Right cardiac atrium (tissue), 5 donors: ENCODE results near the gene RPP30. TPM values are rescaled to one million over a fixed set of nuclear protein-coding genes. Genes with fewer than 3 reads are reported as not detected.
A peak's percentile ranks its signal among the peaks of the same experiment; 100 is the strongest.
"Not testable (repeated sequence)": the region's sequence is repeated elsewhere in the genome, so short reads cannot be mapped to it uniquely, and the experiment has no call there.

Source experiments
- ATAC-seq, 2 donors: fragments of 200-7000 bp; cut with Tn5 transposase; one replicate each; pipeline versions ENCODE4 v1.8.0 to v1.9.1; 2020; ENCODE audit warnings: moderate library complexity in 2 of 2, mild to moderate bottlenecking in 1 of 2
- DNase-seq, 3 donors: peaks; one replicate each; pipeline ENCODE4 v3.0.0-alpha.2; 2020
- H3K27ac ChIP-seq: one replicate; pipeline ENCODE4 v1.5.1; 2013; ENCODE audit warnings: mild to moderate bottlenecking, low read length, control low read depth, moderate library complexity
- H3K27me3 ChIP-seq: one replicate; pipeline ENCODE4 v1.6.1; 2013; ENCODE audit not compliant: control insufficient read depth, insufficient read depth
- H3K4me1 ChIP-seq: one replicate; pipeline ENCODE4 v1.6.1; 2013; ENCODE audit warnings: low read length; ENCODE audit not compliant: control insufficient read depth, insufficient read depth
- H3K4me3 ChIP-seq: one replicate; pipeline ENCODE4 v1.5.1; 2013; ENCODE audit warnings: low read length, control low read depth
- H3K9me3 ChIP-seq: one replicate; pipeline ENCODE4 v1.6.1; 2013; ENCODE audit warnings: low read length; ENCODE audit not compliant: control insufficient read depth
- WGBS: extraction: QIAGEN DNeasy Blood & Tissue Kit; methylation state at CpG from one replicate; pipeline ENCODE4 v1.1.7; 2013; 5-methylcytosine and 5-hydroxymethylcytosine counted together
- intact Hi-C, 4 donors: fragments of 100-400 bp; cut with DNase I; formaldehyde crosslinking; loops; one replicate each; pipeline versions ENCODE4 v1.11.0 to v1.14.0; 2022 to 2023
- polyA plus RNA-seq: library from polyadenylated mRNA; stranded (reverse); fragments of 200-250 nt; gene quantifications from one replicate; pipeline ENCODE4 v1.2.3, GENCODE V29; 2013
- total RNA-seq, 4 donors: library from RNA; stranded (reverse); fragmentation: NEBNext Ultra II Directional; extraction: Animal tissue kit (Norgen Biotek cat#: 25700); gene quantifications; one replicate each; pipeline ENCODE4 v1.2.1, GENCODE V29; 2021
- donor health status: healthy with polysubstance abuse.
- donor health status: DM: no; HTN: yes; CAD: no.
- donor health status: DM: no; HTN: no; CAD: no.
- donor health status: DM: no; HTN: yes; CAD: no; lungs with severe emphysema.
- donor health status: DM: yes; HTN: yes; CAD: no.

Gene RPP30
- total and polyA plus RNA-seq, 5 donors, result 26.9 to 40.1 (median 32.0) TPM

- WGBS, result under 1% methylated on average over 14 of the region's 14 CpGs
- no peaks in the 10 kb centered on the region for H3K27me3 ChIP-seq
- DNase-seq, result peak in 2 of 3 donors; percentile 37 to 56
- H3K9me3 ChIP-seq, result no peaks in the 10 kb centered on the region
- intact Hi-C loops, result no loop called here
- H3K4me3 ChIP-seq, result peak overlapping the region; percentile 93
- H3K4me1 ChIP-seq, result peaks cover 3% of the 10 kb centered on the region
- H3K27ac ChIP-seq, result no peak overlapping the region
- peak; percentile 77 to 87 for ATAC-seq
Measured at GRCh38 chr10:90871279-90871765, 452 bp upstream of the RPP30 start.

- WGBS, result 18% methylated on average over 8 of the region's 8 CpGs
- DNase-seq (no peak), ATAC-seq (no peak)
- H3K27me3 ChIP-seq, result no peaks in the 10 kb centered on the region
- no peaks in the 10 kb centered on the region for H3K9me3 ChIP-seq
- peaks cover 3% of the 10 kb centered on the region for H3K4me1 ChIP-seq
- intact Hi-C loops, result no loop called here
- no peak overlapping the region for H3K27ac ChIP-seq
- peak overlapping the region; percentile 93 for H3K4me3 ChIP-seq
Measured at GRCh38 chr10:90872648-90873020, 860 bp downstream of the RPP30 start.

DNA sequence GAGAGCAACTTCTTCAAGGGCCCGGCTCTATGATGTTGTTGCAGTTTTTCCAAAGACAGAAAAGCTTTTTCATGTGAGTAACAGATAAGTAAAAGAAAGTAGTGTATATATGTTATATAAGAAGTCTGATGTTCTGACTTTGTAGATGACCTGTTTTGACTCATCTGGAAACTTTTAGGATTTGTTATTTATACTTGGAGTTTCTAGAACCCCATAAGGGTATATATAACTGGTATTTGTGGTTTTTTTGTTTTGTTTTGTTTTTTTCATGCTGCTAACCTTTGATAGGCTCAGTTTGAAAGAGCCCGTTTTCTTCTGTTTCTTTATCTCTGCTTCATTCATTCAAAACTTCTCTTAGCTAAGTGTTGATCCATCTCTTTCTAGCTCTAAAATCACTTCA, 7.3 kb downstream of the RPP30 start:
- intact Hi-C loops, result no loop called here

DNA sequence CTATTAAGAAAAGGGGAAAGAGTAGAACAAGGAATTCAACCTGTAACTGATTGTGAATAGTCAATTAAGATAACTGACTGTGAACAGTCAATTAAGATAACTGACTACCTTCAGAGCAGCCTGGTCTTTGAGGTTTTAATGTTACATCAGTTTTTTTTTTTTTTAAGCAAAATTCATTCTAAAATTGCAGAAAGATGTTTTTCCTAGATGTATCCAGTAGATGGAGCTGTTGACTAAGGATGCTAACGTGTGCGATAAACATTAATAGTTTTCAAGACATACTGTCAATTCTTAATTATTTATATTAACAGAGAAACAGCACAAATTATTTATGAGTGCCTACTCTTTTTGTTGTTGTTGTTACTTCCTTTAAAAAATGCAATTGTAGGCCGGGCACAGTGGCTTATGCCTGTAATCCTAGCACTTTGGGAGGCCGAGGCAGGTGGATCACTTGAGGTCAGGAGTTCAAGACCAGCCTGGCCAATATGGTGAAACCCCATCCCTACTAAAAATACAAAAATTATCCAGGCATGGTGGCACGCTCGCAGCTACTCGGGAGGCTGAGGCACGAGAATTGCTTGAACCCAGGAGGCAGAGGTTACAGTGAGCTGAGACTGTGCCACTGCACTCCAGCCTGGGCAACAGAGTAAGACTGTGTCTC, 8.4 kb downstream of the RPP30 start:
- WGBS, result 71% methylated on average over 8 of the region's 8 CpGs
- not testable (repeated sequence) for H3K4me3 ChIP-seq, H3K9me3 ChIP-seq, DNase-seq, ATAC-seq, H3K27me3 ChIP-seq, H3K27ac ChIP-seq, H3K4me1 ChIP-seq
- intact Hi-C loops, result loop anchor here in 1 of 4 donors (10.0 kb wide), 1 partner anchor 375 kb away; no protein-coding TSS in a partner anchor

More for the DNA sequence above, 7.3 kb downstream of the RPP30 start:
- 80% methylated on average over 2 of the region's 2 CpGs for WGBS
- Histone ChIP-seq H3K27me3 (no peaks in the 10 kb centered on the region), H3K27ac (no peak overlapping the region), H3K4me3 (no peak overlapping the region), H3K4me1 (no peaks in the 10 kb centered on the region), H3K9me3 (no peaks in the 10 kb centered on the region)
- ATAC-seq, result no peak
- no peak for DNase-seq

DNA sequence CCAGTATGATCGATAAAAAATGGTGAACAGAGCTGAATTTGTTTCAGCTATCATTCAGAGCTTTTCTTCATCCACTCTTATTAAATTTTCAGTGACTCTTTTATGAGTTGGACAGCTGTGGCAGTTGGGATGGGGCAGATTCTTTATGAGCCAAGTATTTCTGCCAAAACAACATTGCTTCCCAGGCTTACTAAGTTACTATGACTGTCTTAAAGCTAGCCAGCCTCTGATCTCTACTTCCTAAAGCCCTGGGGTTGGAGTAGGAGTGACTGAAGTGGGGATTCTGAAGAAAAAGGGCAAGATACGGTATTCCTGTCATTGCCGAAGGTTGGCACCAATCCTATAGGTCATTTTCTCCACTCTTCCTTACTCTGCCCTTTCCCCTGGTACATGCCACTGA, 12.7 kb downstream of the RPP30 start:
- Histone ChIP-seq H3K27me3 (no peaks in the 10 kb centered on the region), H3K4me1 (peaks cover 3% of the 10 kb centered on the region), H3K9me3 (no peaks in the 10 kb centered on the region), H3K27ac (no peak overlapping the region), H3K4me3 (no peak overlapping the region)
- ATAC-seq, result peak in 1 of 2 donors; percentile 29
- intact Hi-C loops, result loop anchor here in 1 of 4 donors (10.0 kb wide), 1 partner anchor 370 kb away; no protein-coding TSS in a partner anchor
- DNase-seq, result no peak
- WGBS, result 74% methylated on average over 3 of the region's 3 CpGs

DNA sequence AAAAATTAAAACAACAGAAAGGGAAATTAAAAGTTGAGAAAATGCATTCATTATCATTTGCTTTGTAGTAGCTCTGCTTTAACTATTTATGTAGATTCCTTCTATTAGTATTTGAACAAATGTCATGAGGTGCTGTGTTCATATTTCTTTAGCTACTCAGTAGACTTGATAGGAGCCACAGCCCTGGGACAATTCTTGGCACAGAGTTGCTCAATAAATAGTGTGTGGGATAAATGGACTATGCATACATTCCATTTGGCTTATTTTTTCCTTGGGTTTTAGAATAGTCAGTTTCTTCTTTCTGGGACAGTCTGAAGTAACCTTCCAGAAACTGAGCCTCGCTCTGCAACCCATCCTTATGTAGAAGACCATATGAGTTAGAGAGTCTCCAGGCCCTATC, 13.4 kb downstream of the RPP30 start:
- Histone ChIP-seq H3K27ac (no peak overlapping the region), H3K9me3 (no peaks in the 10 kb centered on the region), H3K4me3 (no peak overlapping the region), H3K27me3 (no peaks in the 10 kb centered on the region), H3K4me1 (peaks cover 3% of the 10 kb centered on the region)
- ATAC-seq (no peak), DNase-seq (no peak)
- 98% methylated on average over 1 of the region's 1 CpG for WGBS
- intact Hi-C loops, result loop anchor here in 1 of 4 donors (10.0 kb wide), 1 partner anchor 370 kb away; no protein-coding TSS in a partner anchor

DNA sequence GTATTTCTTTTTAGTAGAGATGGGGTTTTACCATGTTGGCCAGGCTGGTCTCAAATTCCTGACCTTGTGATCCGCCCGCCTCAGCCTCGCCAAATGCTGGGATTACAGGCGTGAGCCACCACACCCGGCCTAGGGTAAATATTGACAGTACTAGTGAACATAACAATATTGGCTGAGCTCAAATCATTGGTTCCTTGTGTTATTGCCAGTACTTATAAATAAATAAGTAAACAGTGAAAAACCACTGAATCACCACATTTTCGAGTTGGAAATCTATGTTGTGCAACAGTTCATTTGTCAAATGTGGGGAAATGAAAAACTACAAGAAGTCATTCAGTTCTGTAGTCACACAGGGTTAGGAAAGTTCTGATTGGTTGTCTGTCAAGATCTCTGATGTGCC, 15.8 kb downstream of the RPP30 start:
- no peak overlapping the region for H3K27ac ChIP-seq
- ATAC-seq (no peak), DNase-seq (no peak)
- WGBS, result 93% methylated on average over 6 of the region's 6 CpGs
- H3K4me1 ChIP-seq, result peaks cover 3% of the 10 kb centered on the region
- no peaks in the 10 kb centered on the region for H3K9me3 ChIP-seq
- no peaks in the 10 kb centered on the region for H3K27me3 ChIP-seq
- intact Hi-C loops, result loop anchor here in 1 of 4 donors (10.0 kb wide), 1 partner anchor 367 kb away; no protein-coding TSS in a partner anchor
- no peak overlapping the region for H3K4me3 ChIP-seq

GRCh38 chr10:90888387-90888786, 16.6 kb downstream of the RPP30 start:
- Histone ChIP-seq H3K4me3 (no peak overlapping the region), H3K4me1 (peaks cover 3% of the 10 kb centered on the region), H3K27ac (no peak overlapping the region), H3K9me3 (no peaks in the 10 kb centered on the region), H3K27me3 (no peaks in the 10 kb centered on the region)
- ATAC-seq, result no peak
- intact Hi-C loops, result loop anchor here in 1 of 4 donors (10.0 kb wide), 1 partner anchor 366 kb away; no protein-coding TSS in a partner anchor
- DNase-seq, result peak in 1 of 3 donors; percentile 25
- 91% methylated on average over 6 of the region's 6 CpGs for WGBS

DNA sequence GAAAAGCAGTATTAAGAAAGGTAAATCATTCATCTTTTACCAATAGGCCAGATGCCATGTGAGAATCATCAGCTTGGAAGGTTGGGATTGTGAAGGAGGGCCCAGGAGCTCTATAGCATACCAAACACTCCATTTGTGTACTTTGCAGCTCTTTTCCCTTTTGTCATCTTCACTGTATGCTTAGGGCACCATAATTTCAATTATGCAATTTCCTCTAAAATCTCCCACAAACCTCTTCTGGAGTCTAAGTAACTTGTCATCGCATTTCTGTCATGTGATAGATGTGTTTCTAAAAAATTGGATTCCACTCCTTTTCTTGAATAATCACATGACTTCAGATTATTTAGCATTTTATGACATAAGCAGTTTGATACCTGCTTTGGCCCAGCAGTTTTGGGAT, 17.9 kb downstream of the RPP30 start:
- intact Hi-C loops, result loop anchor here in 1 of 4 donors (10.0 kb wide), 1 partner anchor 365 kb away; no protein-coding TSS in a partner anchor
- H3K9me3 ChIP-seq, result no peaks in the 10 kb centered on the region
- H3K4me3 ChIP-seq, result no peak overlapping the region
- DNase-seq (no peak), ATAC-seq (no peak)
- whole genome bisulfite sequencing, result 95% methylated on average over 1 of the region's 1 CpG
- H3K4me1 ChIP-seq, result peaks cover under 1% of the 10 kb centered on the region
- no peak overlapping the region for H3K27ac ChIP-seq
- no peaks in the 10 kb centered on the region for H3K27me3 ChIP-seq

GRCh38 chr10:90890347-90890746, 18.6 kb downstream of the RPP30 start:
- 93% methylated on average over 2 of the region's 2 CpGs for WGBS
- no peak overlapping the region for H3K27ac ChIP-seq

GRCh38 chr10:90893190-90893589, 21.4 kb downstream of the RPP30 start:
- H3K27ac ChIP-seq, result no peak overlapping the region
- no peak overlapping the region for H3K4me3 ChIP-seq
- H3K9me3 ChIP-seq, result no peaks in the 10 kb centered on the region
- H3K27me3 ChIP-seq, result no peaks in the 10 kb centered on the region
- no peak for DNase-seq
- H3K4me1 ChIP-seq, result no peaks in the 10 kb centered on the region
- intact Hi-C loops, result no loop called here
- no peak for ATAC-seq
- WGBS, result 92% methylated on average over 3 of the region's 3 CpGs

More at GRCh38 chr10:90890347-90890746, 18.6 kb downstream of the RPP30 start:
- Histone ChIP-seq H3K4me3 (no peak overlapping the region), H3K9me3 (no peaks in the 10 kb centered on the region), H3K27me3 (no peaks in the 10 kb centered on the region), H3K4me1 (no peaks in the 10 kb centered on the region)
- no peak for ATAC-seq
- intact Hi-C loops, result no loop called here
- DNase-seq, result no peak
